Cerebellar nuclear complex (tissue), 1 donor: ENCODE measurements around the gene DHX29.

Experiments
- DNase-seq, 2 experiments: peaks; one replicate each; lab custom pipeline; 2025; lab: John Stamatoyannopoulos, UW

DHX29 gene

DNA sequence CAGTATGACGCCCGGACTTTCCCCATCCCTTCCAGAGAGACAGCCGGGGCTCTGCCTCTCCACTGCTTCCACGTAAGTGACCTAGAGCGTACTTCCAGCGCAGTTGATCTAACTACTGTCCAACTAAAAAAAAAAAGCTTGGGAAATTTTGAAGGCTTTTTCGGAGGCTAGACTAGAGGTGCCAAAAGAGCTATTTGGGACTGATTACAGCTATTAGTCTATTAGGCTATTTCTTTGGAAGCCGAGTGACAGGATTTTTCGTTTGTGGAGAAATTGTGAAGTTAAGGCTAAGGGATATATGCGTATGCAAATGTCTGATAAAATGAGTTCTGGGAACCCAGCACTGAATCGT lies 75.6 kb downstream of the DHX29 start:
- no peak for DNase-seq

DNA sequence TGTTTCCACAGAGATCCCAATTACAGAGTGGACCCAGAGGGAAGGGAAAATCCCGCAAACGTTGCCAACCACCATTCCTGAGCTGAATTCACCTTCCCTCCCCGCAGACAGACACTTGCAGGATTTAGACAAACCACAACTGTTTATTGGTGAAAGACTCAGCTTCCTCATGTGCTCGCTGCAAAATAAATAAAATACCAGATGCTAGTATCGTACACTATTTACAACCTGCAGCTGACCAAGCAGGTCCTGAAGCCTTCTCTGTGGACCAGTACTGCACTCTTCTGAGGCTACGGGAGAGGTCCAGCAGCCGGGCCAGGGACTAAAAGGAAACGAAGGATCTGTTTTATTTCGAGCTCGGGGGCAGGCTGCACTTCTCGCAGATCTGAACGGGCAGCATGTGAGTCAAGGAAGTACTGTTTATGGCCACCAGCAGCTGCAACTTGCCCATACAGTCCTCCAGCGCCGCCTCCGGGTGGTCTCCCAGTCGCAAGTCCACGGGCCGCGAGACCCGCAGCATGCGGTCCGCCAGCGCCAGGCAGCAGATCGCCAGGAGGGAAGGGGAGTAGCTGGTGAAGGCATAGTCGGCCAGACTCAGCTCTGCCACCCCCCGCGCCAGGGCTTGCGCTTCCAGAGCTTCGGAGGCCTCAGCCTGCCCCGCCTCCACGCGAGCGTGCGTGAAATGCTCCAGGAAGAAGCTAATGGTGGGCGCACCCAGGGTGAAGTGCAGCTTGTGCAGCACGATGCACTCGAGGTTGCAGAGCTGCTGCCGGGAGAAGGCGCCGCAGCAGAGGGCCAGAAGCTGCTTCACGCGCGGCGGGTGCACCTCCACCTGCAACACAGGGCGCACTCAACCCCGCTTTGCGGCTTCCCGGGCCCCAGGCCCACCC lies 76.2 kb downstream of the DHX29 start:
- DNase-seq = no peak

DNA sequence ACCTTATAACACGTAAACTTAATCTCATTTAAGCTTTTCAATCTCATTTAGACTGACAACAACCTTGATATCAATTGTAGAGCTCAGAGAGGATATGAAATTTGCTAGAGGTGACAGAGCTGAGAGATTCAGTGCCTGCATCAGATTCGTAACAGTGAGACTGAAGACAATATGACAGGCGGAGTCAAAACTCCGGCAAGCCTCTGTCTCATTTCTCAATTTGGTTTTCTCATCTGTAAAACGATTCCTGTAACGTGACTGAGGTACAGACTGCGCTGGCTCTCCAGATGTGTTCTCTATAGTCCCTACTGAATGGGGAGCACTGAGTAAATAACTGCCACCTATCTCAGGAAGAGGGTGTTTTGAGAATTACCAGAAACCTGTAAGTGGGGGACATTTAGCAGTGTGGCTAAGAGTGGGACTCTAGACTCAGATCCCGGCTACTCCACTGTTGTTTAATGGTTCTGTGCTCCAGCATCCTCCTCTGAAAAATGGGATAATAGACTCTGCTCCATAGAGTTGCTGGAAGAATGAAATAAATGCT lies 77.3 kb downstream of the DHX29 start:
- DNase-seq = no peak

DNA sequence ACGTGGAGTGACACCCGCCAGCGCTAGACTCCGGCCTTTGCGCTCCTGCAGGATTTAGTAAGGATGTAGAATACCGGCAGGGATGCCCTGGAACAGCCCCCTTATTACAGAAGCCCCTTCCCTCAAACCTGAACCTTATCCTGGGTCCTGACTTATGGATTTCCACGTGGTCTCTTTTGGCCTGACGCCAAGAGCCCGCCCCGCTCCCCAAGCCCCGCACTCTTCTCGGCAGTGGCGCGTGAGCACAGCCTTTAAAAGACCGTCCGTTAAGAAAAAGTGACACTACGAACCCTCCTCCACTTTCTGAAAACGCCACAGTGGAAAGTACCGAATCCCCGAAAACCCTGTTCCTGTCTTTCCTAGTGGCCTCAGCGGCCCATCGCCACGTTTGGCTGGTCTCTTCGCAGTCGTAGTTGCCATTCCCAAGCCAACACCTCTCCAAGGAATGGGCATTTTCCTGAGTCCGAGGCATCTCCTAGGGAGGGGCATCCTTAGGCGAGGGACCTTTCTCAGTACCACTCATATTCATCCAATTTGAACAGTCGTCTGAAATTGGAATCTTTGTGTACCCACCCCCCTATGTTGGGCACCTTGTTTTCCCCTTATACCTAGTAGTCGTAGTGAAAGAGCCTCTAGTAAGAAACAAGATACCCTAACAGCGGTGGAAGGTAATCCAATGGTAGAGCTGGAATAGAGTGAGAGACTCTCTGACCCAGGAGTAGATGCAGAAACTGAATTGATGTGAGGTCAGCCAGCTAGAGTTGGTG lies 79.6 kb downstream of the DHX29 start:
- DNase-seq = no peak

DNA sequence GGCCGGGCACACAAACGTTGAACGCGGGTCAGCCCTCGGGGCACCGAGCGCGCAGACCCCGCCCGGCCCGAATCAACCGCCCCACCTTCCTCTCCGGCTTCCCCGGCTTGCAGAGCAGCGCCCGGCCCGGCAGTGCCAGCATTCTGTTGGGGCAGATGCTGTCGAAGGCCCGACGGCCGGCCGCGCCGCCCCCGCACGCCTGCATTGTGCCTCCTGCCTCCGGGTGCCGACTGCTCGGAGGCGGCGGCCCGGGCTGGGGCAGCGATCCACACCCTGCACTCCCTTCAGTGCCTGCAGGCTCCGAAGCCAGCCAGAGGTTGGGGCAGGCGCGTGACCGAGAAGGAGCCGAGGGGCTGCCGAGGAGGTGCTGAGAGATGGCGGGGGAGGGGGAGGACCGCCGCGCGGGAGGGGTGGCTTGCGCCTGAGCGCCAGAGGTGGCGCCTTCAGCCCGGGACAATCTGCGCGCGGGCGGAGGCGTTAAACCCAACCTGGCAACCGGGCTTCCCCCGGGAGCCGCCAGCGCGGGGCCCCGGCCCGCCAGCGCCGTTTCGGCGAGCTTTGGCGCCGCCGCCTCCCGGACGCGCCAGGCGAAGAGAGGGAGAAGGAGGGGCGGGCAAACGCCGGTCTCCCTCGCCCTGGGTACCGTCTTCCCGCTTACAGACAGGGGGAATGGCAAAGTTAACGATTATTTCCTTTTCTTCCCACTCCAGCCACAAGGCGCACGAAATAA lies 80.4 kb downstream of the DHX29 start, which contains the start of gene MCIDAS:
TSS of gene MCIDAS (minus strand) at position 382 of the 730 bp plus-strand sequence. CDS start at position 205, 177 bp downstream.
- no peak for DNase-seq

DNA sequence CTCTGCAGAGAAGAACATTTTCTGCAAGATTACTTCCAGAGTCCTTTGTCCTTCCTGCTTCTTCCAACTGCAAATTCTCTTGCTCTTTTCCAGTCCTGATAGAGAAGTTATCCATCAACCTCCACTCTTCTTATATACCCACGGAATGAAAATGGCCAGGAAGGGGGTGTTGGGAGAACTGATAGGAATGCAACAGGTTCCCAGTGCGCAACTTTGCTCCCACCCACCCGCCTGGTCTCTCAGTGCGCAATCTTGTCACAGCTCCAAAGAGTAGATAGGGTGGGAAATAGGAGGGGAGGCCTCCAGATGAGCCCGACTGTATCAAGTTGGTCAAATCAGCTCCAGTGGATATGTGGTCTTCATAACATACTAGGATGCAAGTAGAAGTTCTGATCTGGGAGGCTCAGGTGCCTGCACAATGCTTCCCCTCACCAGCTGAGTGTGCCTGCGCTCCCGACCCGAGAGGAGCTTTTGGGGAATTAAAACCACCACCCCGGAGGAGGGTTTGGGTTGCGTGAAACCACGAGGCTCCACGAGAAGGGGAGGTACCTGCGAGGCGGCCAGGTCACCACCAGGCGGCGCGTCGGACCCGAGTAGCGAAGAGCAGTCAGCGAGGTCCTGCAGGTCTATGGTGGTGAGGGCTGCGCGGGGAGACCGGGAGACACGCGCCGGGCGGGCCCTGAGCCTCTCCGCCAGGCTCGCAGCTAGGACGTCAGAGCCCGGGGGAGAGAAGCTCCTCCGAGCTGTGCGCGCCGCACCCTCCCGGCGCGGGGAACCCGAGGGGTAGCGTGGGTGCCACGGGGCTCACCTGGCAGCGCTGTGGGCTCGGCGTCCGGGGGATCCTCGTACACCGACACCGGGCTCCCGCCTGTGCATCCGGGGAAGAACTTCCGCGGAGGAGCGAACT lies 81.2 kb downstream of the DHX29 start:
- no peak for DNase-seq

DNA sequence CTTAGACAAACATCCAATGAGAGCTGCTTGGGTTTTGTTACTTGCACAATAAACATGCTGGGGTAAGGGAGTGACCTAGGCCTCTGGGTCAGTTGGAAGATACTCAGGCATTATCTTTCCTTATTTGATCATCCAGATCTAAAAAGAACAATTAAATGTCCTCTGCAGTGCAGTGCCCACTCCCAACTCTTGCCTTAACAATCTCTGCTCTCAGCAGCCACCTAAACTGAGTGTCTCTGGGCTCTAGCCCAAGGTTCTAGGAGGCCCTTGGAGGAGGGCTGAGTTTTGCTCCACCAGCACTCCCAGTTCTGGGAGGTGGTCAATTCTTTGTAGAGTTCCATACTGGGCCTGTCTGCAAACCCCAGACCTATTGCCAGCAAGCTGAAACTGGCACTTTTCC lies 82.1 kb downstream of the DHX29 start:
- no peak for DNase-seq

DNA sequence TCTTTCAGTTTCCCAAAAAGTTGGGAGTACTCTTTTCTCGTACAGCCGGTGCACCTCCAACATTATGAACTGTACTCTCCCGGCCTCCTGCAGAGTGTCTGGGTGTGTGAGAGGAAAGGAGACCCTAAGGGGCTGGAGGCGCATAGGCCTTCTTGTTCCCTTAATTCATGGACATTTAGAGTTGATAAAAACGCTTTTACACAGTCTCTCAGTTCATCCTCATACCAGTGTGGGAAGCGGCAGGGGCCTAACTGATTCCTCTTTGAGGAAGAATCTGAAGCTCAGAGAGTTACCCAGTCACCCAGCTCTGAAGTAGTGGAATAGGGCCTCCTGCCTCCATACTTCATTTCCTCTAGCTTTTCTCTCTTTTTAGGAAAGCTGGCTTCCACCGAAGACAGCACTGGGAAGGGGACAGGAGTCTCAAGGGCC lies 83.7 kb downstream of the DHX29 start:
- no peak for DNase-seq

DNA sequence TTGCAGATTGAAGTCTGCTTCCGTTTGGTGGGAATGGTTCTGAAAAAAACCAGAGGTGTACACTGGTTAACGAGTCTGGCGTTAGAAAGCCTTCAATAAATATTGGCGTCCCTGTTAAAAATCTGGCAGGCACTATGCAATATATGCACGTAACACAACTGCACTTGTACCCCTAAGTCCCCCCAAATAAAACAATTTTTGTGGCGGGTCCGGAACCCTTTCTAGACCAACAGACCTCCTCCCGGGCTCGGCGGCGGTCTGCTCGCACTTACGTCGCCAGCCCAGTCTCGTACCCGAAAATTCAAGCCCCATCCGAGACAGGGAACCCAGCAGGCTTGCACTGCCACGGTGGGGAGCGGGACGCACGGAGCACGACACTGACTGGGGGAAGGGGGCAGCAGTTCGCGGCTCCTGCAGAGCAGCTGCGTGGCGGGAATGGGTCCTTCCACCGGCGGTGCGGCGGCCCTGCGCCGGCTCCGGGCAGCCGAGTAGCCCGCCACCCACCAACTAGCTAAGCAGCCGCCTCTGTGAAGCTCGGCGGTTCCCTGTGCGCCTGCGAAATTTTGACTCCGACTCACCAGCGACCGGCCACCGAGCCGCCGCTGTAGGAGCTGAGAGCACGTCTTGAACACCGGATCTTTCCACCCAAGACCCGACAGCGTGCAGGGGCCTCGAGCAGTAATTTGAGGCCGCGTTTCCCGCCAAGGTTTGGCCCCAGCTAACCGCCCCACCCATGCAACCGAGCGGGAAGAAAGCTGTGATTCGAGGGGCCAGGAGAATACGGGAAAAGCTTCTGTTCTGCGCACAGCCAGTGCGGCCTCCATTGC lies 84.3 kb downstream of the DHX29 start:
- DNase-seq = no peak

DNA sequence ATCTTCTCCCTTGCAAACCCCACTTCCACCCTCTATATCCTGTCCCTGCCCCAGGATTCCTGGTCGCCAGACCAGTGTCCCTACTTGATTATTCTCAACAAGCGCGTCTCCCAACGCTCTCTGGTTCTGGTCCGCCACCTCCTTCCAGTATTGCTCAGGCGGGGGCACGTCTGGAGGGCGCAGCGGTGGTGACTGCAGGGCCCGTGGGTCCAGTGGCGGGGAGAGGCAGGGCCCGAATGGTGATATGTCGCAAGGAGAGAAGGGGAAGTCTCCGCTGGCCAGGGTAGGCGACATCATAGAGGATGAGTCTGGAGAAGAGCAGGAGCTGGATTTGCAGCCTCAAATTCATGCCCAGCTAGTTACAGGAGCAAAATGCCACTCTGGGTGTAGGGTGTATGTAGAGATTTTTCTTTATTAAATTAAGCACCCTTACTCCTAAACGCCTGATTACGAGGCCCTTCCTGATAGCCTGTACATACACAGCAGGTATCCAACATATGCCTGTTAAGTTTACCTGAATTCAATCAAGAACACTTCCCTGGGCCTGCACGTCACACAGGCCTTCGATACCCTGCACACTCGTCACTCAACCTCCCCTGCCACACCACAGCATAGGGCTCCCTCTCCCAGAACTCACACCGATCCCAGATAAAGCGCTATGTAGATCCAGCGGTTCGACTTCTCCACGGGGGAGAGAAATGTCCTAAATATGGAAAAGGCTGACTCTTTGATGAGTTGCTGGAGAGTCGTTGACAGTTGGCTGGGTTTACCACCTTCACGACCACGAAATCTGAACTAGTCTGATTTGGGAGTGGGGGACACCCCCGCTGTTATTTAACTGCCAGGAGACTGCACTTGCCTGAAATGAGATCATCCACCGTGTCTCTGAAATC lies 85.2 kb downstream of the DHX29 start:
- no peak for DNase-seq

DNA sequence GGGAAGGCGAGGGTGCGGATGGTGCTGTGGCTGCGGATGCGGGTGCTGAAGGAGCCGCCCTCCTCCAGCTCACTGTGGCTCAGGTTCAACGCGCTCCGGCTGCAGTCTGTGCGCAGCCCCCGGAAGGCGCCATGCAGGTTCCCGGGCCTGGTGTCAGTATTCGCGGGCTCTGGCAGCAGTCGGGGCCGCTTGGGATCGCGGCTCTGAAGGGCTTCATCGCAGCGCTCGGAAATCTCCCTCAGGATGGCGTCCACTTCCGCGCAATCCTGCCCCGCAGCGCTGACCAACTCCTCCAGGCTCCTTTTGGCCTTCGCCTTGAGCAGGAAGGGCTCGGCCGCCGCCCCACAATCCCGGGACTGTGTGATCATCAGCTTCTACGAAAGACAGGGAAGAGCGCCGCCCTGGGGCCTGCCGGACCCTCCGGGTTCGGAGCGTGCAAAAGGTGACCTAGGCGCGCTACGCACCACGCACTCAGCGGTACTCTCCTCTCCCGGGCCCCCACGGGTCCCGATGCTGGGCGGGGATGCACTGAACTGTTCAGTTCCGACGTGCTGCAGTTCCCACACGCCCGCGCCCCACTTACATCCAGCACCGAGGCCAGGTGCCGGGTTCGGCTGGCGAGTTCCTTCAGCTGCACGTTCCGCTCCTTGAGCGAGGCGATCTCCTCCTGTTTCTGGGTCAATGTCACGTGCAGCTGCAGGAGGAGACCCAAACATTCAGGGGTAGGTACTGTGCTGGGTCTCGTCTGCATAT lies 86.9 kb downstream of the DHX29 start:
- no peak for DNase-seq

DNA sequence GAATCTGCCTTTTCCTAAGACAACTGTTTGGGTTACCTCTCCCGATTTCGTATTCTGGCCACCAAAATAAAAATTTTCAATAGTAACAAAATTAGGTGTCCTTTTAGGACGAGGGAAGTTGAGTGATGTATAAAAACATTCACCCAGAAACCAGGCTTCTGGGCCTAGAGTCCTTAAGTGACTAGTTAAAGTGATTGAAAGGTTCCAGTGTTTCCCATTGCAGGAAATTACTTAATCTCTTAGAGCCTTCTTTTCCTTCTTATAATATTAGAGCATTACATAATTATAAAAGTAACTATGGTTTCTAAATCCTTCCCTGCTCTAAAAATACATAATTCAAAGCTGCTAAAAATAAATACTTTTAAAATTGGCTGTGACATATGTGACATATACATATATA lies 87.7 kb downstream of the DHX29 start:
- no peak for DNase-seq

DNA sequence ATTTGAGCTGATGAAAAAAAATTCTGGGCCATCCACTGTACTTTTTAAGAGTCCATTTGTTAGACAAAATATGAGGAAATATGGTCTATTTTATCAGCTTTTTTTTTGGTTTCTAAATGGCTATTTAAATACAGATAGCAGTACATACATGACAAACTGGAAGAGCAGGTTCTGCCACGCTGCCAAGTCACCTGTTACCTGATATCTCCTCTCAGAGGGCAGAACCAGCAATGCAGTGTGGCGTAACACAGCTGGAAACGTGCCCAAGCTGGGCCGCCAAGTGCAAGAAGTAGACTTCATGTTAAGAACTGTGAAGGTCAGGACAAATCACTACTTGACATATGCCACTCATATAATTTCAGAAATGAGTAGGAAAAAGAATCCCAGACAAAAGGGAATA lies 88.5 kb downstream of the DHX29 start:
- no peak for DNase-seq

DNA sequence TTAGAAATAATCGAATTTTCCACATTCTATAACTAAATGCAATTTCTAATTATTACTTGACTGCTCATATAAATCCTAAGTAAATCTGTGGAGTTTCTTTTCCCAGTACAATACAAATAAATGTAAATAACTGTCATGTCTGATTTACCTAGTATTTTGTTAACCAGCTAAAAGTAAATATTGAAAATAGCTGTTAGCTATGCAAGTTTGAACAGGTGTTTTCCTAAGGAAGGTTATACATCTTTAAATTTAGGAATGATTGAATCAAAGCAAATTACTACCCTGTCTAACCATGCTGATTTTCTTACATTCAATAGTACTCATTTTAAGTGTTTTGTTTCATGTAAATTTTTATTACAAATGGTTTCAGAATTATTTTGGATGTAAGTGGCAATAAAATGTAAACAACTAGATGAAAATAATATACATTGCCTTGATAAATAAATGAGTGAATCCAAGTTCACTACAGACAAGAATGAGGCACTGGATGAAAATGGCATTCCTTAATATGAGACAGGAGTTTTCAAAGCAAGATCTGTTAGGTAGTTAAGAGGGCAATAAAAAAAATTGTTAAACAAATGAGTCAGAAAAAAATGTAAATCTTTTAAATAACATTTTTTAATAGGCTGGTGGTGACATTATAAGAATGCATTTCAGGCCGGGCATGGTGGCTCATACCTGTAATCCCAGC lies 96.2 kb downstream of the DHX29 start:
- DNase-seq = no peak
